IMR-90 (cell line): ENCODE data around the gene ARHGAP36. TPM values are rescaled to one million over a fixed set of nuclear protein-coding genes. Genes with fewer than 3 reads are reported as not detected.

ENCODE experiments used
- ATAC-seq: fragments of 200-7000 bp; cut with Tn5 transposase; 2 replicates; pipeline ENCODE4 v1.9.1; 2020; ENCODE audit warnings: low read depth, mild to moderate bottlenecking, moderate library complexity
- BruUV-seq: library from RNA; stranded (reverse); fragments of 400-500 nt; replicated peaks from 2 replicates; lab custom pipeline; 2021; lab: Mats Ljungman, UMichigan
- CTCF ChIA-PET: fragments of 300-600 bp; formaldehyde crosslinking; extraction: SDS; loops from one replicate; lab custom pipeline; 2021; ENCODE audit warnings: antibody characterized with exemption; lab: Yijun Ruan, JAX
- POLR2A ChIA-PET: fragments of 300-600 bp; sonication (Branson Sonifier 250); formaldehyde crosslinking; loops from one replicate; lab custom pipeline; 2022; ENCODE audit warnings: antibody characterized with exemption; ENCODE audit not compliant: unreplicated experiment; lab: Charles Lee
- DNase-seq: peaks from one replicate; pipeline ENCODE4 v3.0.0; 2013
- H2AFZ ChIP-seq: replicated peaks from 2 replicates; pipeline ENCODE3; 2013; ENCODE audit warnings: low read length, mild to moderate bottlenecking; ENCODE audit not compliant: poor library complexity
- H2AK5ac ChIP-seq: 2 replicates; pipeline ENCODE4 v1.6.1; 2013; ENCODE audit warnings: low read depth, low read length, inconsistent platforms
- H2AK9ac ChIP-seq: replicated peaks from 2 replicates; pipeline ENCODE3; 2013; ENCODE audit warnings: mild to moderate bottlenecking, low read depth, low read length, moderate library complexity; ENCODE audit not compliant: poor library complexity
- H2BK120ac ChIP-seq: 2 replicates; pipeline ENCODE4 v1.6.1; 2013; ENCODE audit warnings: low read depth, low read length, inconsistent platforms
- H2BK15ac ChIP-seq: 3 replicates; pipeline ENCODE4 v1.6.1; 2013; ENCODE audit warnings: low read depth, low read length, inconsistent platforms
- H2BK20ac ChIP-seq: 2 replicates; pipeline ENCODE4 v1.6.1; 2013; ENCODE audit warnings: low read depth, mild to moderate bottlenecking, inconsistent platforms, low read length, moderate library complexity
- H2BK5ac ChIP-seq: 2 replicates; pipeline ENCODE4 v1.6.1; 2013; ENCODE audit warnings: mild to moderate bottlenecking, low read depth, low read length, inconsistent platforms; ENCODE audit not compliant: poor library complexity, severe bottlenecking
- H3K14ac ChIP-seq: replicated peaks from 2 replicates; pipeline ENCODE4 v1.6.1; 2013; ENCODE audit warnings: low read depth, low read length, inconsistent platforms
- H3K18ac ChIP-seq: 2 replicates; pipeline ENCODE4 v1.6.1; 2013; ENCODE audit warnings: low read depth, low read length, control low read depth
- H3K23ac ChIP-seq: 2 replicates; pipeline ENCODE4 v1.6.1; 2013; ENCODE audit warnings: low read depth, low read length, inconsistent platforms
- H3K27ac ChIP-seq: 2 replicates; pipeline ENCODE4 v1.5.1; 2013; ENCODE audit warnings: mild to moderate bottlenecking, control low read depth, low read length; ENCODE audit not compliant: insufficient read depth
- H3K27me3 ChIP-seq: 2 replicates; pipeline ENCODE4 v1.6.1; 2013; ENCODE audit warnings: low read length; ENCODE audit not compliant: control insufficient read depth, insufficient read depth
- H3K36me3 ChIP-seq: 2 replicates; pipeline ENCODE4 v1.6.1; 2013; ENCODE audit warnings: low read length, mixed read lengths; ENCODE audit not compliant: control insufficient read depth, insufficient read depth
- H3K4ac ChIP-seq: 2 replicates; pipeline ENCODE4 v1.6.1; 2013; ENCODE audit warnings: low read depth, low read length, inconsistent platforms
- H3K4me1 ChIP-seq: 2 replicates; pipeline ENCODE4 v1.6.1; 2013; ENCODE audit warnings: low read length, mixed read lengths; ENCODE audit not compliant: control insufficient read depth, insufficient read depth
- H3K4me2 ChIP-seq: 2 replicates; pipeline ENCODE4 v1.6.1; 2013; ENCODE audit warnings: low read depth, mild to moderate bottlenecking, control low read depth, low read length, moderate library complexity
- H3K4me3 ChIP-seq: 2 replicates; pipeline ENCODE4 v1.5.1; 2013; ENCODE audit warnings: low read depth, mild to moderate bottlenecking, control low read depth, low read length, moderate library complexity; ENCODE audit not compliant: insufficient read depth
- H3K56ac ChIP-seq: 2 replicates; pipeline ENCODE4 v1.6.1; 2013; ENCODE audit warnings: low read length, inconsistent platforms; ENCODE audit not compliant: insufficient read depth; ENCODE audit errors: extremely low read depth
- H3K79me1 ChIP-seq, 2 experiments: 2 replicates each; pipeline ENCODE4 v1.6.1; 2013; ENCODE audit warnings: low read length in 2 of 2, inconsistent platforms in 1 of 2, low read depth in 1 of 2
- H3K9ac ChIP-seq: 2 replicates; pipeline ENCODE4 v1.6.1; 2013; ENCODE audit warnings: low read depth, low read length, control low read depth
- H3K9me1 ChIP-seq: 2 replicates; pipeline ENCODE4 v1.6.1; 2013; ENCODE audit warnings: low read length, inconsistent platforms; ENCODE audit not compliant: insufficient read depth
- H3K9me3 ChIP-seq: 2 replicates; pipeline ENCODE4 v1.6.1; 2013; ENCODE audit warnings: low read length; ENCODE audit not compliant: control insufficient read depth, insufficient read depth
- H4K20me1 ChIP-seq: 2 replicates; pipeline ENCODE4 v1.6.1; 2013; ENCODE audit warnings: low read length, inconsistent platforms; ENCODE audit not compliant: insufficient read depth
- H4K5ac ChIP-seq: 2 replicates; pipeline ENCODE4 v1.6.1; 2013; ENCODE audit warnings: mild to moderate bottlenecking, low read depth, low read length, control low read depth
- H4K8ac ChIP-seq, 2 experiments: 2 replicates each; pipeline ENCODE4 v1.6.1; 2013; ENCODE audit warnings: low read depth in 2 of 2, low read length in 2 of 2, control low read depth in 1 of 2, inconsistent platforms in 1 of 2
- H4K91ac ChIP-seq: 2 replicates; pipeline ENCODE4 v1.6.1; 2013; ENCODE audit warnings: low read depth, low read length, inconsistent platforms; ENCODE audit not compliant: insufficient read depth
- BHLHE40 ChIP-seq: fragments of 150-350 bp; IDR thresholded peaks from 2 replicates; pipeline ENCODE4 v1.6.1; 2016; ENCODE audit warnings: mild to moderate bottlenecking, low read depth, low read length
- CEBPB ChIP-seq: IDR thresholded peaks from 2 replicates; pipeline ENCODE4 v1.6.1; 2012; ENCODE audit warnings: low read depth, low read length, improper control_type of control experiment
- CHD1 ChIP-seq: IDR thresholded peaks from 2 replicates; pipeline ENCODE4 v1.6.1; 2012; ENCODE audit warnings: low read depth, low read length, improper control_type of control experiment
- FOS ChIP-seq: fragments of 150-350 bp; IDR thresholded peaks from 2 replicates; pipeline ENCODE4 v1.6.1; 2016; ENCODE audit warnings: low read depth, low read length
- MAFK ChIP-seq: IDR thresholded peaks from 2 replicates; pipeline ENCODE4 v1.6.1; 2012; ENCODE audit warnings: low read depth, low read length, improper control_type of control experiment
- MAZ ChIP-seq: IDR thresholded peaks from 2 replicates; pipeline ENCODE4 v1.6.1; 2012; ENCODE audit warnings: low read depth, mild to moderate bottlenecking, low read length, improper control_type of control experiment, moderate library complexity, borderline replicate concordance
- MXI1 ChIP-seq: IDR thresholded peaks from 2 replicates; pipeline ENCODE4 v1.6.1; 2012; ENCODE audit warnings: low read depth, mild to moderate bottlenecking, low read length, moderate library complexity, borderline replicate concordance
- NFE2L2 ChIP-seq: fragments of 150-350 bp; IDR thresholded peaks from 2 replicates; pipeline ENCODE4 v1.6.1; 2016; ENCODE audit warnings: low read depth, mild to moderate bottlenecking, low read length
- POLR2A ChIP-seq: IDR thresholded peaks from 2 replicates; pipeline ENCODE4 v1.6.1; 2012; ENCODE audit warnings: mild to moderate bottlenecking, low read depth, low read length
- RAD21 ChIP-seq: IDR thresholded peaks from 2 replicates; pipeline ENCODE4 v1.6.1; 2012; ENCODE audit warnings: low read length, improper control_type of control experiment
- RCOR1 ChIP-seq: IDR thresholded peaks from 2 replicates; pipeline ENCODE4 v1.6.1; 2012; ENCODE audit warnings: mild to moderate bottlenecking, low read length, improper control_type of control experiment; ENCODE audit not compliant: insufficient replicate concordance
- RFX5 ChIP-seq: IDR thresholded peaks from 2 replicates; pipeline ENCODE4 v1.8.0; 2012; ENCODE audit warnings: low read depth, mild to moderate bottlenecking, low read length, moderate library complexity
- SMC3 ChIP-seq: fragments of 150-350 bp; IDR thresholded peaks from 2 replicates; pipeline ENCODE4 v1.6.1; 2016; ENCODE audit warnings: low read depth, mild to moderate bottlenecking, antibody characterized with exemption, low read length, moderate library complexity
- WGBS, 2 experiments: methylation state at CpG; one replicate each; pipeline versions ENCODE4 v1.1.5 to v1.1.7; 2013; ENCODE audit warnings: missing lambda C conversion rate in 2 of 2; ENCODE audit not compliant: insufficient read length in 1 of 2; ENCODE audit errors: extremely low coverage in 2 of 2; 5-methylcytosine and 5-hydroxymethylcytosine counted together
- dilution Hi-C: fragments of 300-500 bp; cut with HindIII; formaldehyde crosslinking; loops from one replicate; pipeline ENCODE4 v1.14.3; 2018; ENCODE audit warnings: low sequenced_read_pairs; ENCODE audit not compliant: unreplicated experiment
- in situ Hi-C: fragments of 300-500 bp; cut with MboI; formaldehyde crosslinking; loops from 3 replicates; pipeline ENCODE4 v1.14.3; 2019; ENCODE audit warnings: low sequenced_read_pairs, inconsistent platforms, mixed read lengths
- intact Hi-C: fragments of 100-400 bp; cut with micrococcal nuclease; formaldehyde crosslinking; loops from 2 replicates; pipeline ENCODE4 v1.10.0; 2022
- polyA plus RNA-seq, 3 experiments: library from polyadenylated mRNA; depleted of rRNA; stranded (reverse); fragments of >200 nt; gene quantifications; 2 replicates each; pipeline ENCODE4 v1.2.3, GENCODE V29; 2012; ENCODE audit warnings: low replicate concordance in 1 of 3
- total RNA-seq: library from RNA; depleted of rRNA; stranded (reverse); fragments of >200 nt; gene quantifications from 2 replicates; pipeline ENCODE4 v1.2.3, GENCODE V29; 2012
- TF ChIP-seq, protein P1 (sequence below): fragments of 150-350 bp; IDR thresholded peaks from 2 replicates; pipeline ENCODE4 v1.6.1; 2016; ENCODE audit warnings: low read depth, mild to moderate bottlenecking, low read length, moderate library complexity, borderline replicate concordance
- TF ChIP-seq, protein P2 (sequence below): fragments of 150-350 bp; IDR thresholded peaks from 2 replicates; pipeline ENCODE4 v1.6.1; 2017; ENCODE audit warnings: mild to moderate bottlenecking, antibody characterized with exemption, low read length, low read depth
- TF ChIP-seq, protein P3 (sequence below): conservative IDR thresholded peaks from 2 replicates; pipeline ENCODE4 v1.5.1; 2012; ENCODE audit warnings: mild to moderate bottlenecking, low read depth, low read length, improper control_type of control experiment

Gene ARHGAP36
- total and polyA plus RNA-seq, 2 of the 4 experiments (the other 2 are of a cell fraction) = not detected

DNA sequence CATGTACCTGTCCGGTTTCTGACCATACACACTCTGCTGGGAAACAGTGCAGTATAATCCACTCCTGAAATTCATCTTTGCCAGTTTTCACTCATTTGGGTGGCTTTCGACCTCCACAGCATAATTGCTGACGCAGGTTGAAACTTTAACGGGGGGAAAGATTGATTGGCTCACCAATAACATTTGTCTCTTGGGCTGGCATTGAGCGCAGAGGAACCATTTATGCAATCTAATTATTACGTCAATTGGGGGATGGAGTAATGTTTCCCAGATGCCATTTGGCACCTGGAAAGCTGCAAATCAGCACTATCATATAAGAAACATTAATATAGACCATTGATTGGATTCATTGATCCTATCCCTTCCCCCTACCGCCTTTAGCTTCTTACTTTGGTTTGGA is 24.1 kb upstream of the ARHGAP36 start:
- H3K27ac ChIP-seq = no peak overlapping the region
- no peak overlapping the region for H4K91ac ChIP-seq
- H3K4ac ChIP-seq = no peak overlapping the region
- no peak overlapping the region for H2BK20ac ChIP-seq
- H3K23ac ChIP-seq = no peak overlapping the region
- no peak for ATAC-seq
- no peak overlapping the region for H3K14ac ChIP-seq
- H3K9me1 ChIP-seq = no peaks in the 10 kb centered on the region
- CTCF ChIA-PET = no interaction called here
- no peak overlapping the region for H2AK9ac ChIP-seq
- H2AK5ac ChIP-seq = no peak overlapping the region
- intact Hi-C loops = no loop called here
- no peak overlapping the region for H3K4me2 ChIP-seq
- no peaks in the 10 kb centered on the region for H3K79me1 ChIP-seq
- WGBS, 2 experiments = no CpG with 5 or more reads among the region's 7 CpGs
- no peak overlapping the region for H2AFZ ChIP-seq
- no peak overlapping the region for H4K5ac ChIP-seq
- no peak overlapping the region for H3K18ac ChIP-seq
- no peak overlapping the region for H2BK15ac ChIP-seq
- H3K9me3 ChIP-seq = no peaks in the 10 kb centered on the region
- no peak overlapping the region for H4K8ac ChIP-seq
- no peak overlapping the region for H2BK120ac ChIP-seq
- no peak overlapping the region for H2BK5ac ChIP-seq
- peaks cover 2% of the 10 kb centered on the region; the same call in 1 of the 2 replicates for H3K27me3 ChIP-seq
- no peaks in the 10 kb centered on the region for H4K20me1 ChIP-seq
- no TSS peak for BruUV-seq
- H3K56ac ChIP-seq = no peak overlapping the region
- no peak overlapping the region for H3K9ac ChIP-seq
- no peak for DNase-seq
- TF ChIP-seq BHLHE40 (no peak), MAZ (no peak), FOS (no peak), MAFK (no peak), RCOR1 (no peak), NFE2L2 (no peak), CEBPB (no peak), POLR2A (no peak), MXI1 (no peak), RFX5 (no peak), CHD1 (no peak), SMC3 (no peak), RAD21 (no peak)
- TF ChIP-seq, protein P1, sequence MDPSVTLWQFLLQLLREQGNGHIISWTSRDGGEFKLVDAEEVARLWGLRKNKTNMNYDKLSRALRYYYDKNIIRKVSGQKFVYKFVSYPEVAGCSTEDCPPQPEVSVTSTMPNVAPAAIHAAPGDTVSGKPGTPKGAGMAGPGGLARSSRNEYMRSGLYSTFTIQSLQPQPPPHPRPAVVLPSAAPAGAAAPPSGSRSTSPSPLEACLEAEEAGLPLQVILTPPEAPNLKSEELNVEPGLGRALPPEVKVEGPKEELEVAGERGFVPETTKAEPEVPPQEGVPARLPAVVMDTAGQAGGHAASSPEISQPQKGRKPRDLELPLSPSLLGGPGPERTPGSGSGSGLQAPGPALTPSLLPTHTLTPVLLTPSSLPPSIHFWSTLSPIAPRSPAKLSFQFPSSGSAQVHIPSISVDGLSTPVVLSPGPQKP = no peak
- TF ChIP-seq, protein P2, sequence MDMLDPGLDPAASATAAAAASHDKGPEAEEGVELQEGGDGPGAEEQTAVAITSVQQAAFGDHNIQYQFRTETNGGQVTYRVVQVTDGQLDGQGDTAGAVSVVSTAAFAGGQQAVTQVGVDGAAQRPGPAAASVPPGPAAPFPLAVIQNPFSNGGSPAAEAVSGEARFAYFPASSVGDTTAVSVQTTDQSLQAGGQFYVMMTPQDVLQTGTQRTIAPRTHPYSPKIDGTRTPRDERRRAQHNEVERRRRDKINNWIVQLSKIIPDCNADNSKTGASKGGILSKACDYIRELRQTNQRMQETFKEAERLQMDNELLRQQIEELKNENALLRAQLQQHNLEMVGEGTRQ = no peak
- TF ChIP-seq, protein P3, sequence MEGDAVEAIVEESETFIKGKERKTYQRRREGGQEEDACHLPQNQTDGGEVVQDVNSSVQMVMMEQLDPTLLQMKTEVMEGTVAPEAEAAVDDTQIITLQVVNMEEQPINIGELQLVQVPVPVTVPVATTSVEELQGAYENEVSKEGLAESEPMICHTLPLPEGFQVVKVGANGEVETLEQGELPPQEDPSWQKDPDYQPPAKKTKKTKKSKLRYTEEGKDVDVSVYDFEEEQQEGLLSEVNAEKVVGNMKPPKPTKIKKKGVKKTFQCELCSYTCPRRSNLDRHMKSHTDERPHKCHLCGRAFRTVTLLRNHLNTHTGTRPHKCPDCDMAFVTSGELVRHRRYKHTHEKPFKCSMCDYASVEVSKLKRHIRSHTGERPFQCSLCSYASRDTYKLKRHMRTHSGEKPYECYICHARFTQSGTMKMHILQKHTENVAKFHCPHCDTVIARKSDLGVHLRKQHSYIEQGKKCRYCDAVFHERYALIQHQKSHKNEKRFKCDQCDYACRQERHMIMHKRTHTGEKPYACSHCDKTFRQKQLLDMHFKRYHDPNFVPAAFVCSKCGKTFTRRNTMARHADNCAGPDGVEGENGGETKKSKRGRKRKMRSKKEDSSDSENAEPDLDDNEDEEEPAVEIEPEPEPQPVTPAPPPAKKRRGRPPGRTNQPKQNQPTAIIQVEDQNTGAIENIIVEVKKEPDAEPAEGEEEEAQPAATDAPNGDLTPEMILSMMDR = no peak
- no peaks in the 10 kb centered on the region for H3K36me3 ChIP-seq
- POLR2A ChIA-PET = no interaction called here
- in situ Hi-C loops = no loop called here
- dilution Hi-C loops = no loop called here
- H3K4me1 ChIP-seq = no peaks in the 10 kb centered on the region
- no peak overlapping the region for H3K4me3 ChIP-seq
